ENCODE results near the gene MXRA8.

The MXRA8 gene

GRCh38 chr1:1335792-1336248 lies 22.5 kb downstream of the MXRA8 start:
- DNase-seq = no peak

DNA sequence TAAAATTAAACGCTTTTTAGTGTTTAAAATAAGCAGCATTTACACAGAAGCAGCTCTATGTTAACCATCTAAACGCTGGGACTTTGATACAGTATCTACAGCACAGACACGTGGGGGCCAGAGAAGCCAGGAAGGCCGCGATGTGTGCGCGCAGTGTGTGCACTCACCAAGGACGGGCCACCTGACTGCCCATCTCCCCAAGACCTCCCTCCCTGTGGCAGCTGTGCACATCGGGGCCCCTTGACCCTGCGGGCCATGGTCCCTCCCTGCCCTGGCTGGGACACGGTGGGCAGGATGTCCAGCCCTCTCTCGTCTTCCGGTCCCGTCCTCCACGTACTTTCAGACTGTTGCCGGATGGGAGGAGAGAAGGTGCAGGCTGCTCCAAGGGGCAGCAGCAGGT lies 23.1 kb downstream of the MXRA8 start:
- DNase-seq = no peak

DNA sequence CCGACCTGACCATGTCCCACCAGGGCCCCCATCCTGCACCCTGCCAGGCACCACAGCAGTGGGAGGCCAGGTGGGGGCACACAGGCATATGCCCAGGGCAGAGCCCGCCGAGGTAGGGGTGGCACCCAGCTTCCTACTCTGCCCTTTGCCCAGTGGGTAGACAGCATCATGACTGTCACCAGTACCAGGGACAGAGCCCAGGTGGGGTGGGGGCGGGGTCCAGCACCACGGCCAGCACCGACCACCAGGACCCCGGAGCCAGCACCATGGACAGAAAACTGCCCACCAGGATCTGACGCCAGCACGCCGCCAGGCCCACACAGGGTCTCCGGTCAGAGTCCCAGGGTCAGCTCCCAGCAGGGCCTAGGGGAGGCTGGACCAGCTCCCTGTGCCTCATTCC lies 23.5 kb downstream of the MXRA8 start:
- no peak for DNase-seq

DNA sequence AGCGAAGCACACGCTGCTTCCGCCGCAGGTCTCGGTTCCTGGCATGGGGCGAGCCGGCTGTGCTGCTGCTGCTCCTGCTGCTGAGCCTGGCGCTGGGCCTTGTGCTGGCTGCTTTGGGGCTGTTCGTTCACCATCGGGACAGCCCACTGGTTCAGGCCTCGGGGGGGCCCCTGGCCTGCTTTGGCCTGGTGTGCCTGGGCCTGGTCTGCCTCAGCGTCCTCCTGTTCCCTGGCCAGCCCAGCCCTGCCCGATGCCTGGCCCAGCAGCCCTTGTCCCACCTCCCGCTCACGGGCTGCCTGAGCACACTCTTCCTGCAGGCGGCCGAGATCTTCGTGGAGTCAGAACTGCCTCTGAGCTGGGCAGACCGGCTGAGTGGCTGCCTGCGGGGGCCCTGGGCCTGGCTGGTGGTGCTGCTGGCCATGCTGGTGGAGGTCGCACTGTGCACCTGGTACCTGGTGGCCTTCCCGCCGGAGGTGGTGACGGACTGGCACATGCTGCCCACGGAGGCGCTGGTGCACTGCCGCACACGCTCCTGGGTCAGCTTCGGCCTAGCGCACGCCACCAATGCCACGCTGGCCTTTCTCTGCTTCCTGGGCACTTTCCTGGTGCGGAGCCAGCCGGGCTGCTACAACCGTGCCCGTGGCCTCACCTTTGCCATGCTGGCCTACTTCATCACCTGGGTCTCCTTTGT lies 24.7 kb downstream of the MXRA8 start:
- DNase-seq = no peak

DNA sequence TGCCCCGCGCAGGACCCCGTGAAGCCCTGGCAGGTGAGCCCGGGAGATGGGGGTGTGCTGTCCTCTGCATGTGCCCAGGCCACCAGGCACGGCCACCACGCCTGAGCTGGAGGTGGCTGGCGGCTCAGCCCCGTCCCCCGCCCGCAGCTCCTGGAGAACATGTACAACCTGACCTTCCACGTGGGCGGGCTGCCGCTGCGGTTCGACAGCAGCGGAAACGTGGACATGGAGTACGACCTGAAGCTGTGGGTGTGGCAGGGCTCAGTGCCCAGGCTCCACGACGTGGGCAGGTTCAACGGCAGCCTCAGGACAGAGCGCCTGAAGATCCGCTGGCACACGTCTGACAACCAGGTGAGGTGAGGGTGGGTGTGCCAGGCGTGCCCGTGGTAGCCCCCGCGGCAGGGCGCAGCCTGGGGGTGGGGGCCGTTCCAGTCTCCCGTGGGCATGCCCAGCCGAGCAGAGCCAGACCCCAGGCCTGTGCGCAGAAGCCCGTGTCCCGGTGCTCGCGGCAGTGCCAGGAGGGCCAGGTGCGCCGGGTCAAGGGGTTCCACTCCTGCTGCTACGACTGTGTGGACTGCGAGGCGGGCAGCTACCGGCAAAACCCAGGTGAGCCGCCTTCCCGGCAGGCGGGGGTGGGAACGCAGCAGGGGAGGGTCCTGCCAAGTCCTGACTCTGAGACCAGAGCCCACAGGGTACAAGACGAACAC lies 25.4 kb downstream of the MXRA8 start:
- DNase-seq = no peak

DNA sequence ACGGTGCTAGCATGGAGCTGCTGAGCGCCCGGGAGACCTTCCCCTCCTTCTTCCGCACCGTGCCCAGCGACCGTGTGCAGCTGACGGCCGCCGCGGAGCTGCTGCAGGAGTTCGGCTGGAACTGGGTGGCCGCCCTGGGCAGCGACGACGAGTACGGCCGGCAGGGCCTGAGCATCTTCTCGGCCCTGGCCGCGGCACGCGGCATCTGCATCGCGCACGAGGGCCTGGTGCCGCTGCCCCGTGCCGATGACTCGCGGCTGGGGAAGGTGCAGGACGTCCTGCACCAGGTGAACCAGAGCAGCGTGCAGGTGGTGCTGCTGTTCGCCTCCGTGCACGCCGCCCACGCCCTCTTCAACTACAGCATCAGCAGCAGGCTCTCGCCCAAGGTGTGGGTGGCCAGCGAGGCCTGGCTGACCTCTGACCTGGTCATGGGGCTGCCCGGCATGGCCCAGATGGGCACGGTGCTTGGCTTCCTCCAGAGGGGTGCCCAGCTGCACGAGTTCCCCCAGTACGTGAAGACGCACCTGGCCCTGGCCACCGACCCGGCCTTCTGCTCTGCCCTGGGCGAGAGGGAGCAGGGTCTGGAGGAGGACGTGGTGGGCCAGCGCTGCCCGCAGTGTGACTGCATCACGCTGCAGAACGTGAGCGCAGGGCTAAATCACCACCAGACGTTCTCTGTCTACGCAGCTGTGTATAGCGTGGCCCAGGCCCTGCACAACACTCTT lies 26.2 kb downstream of the MXRA8 start:
- DNase-seq = no peak

- no peak for DNase-seq
These were observed 27.0 kb downstream of the MXRA8 start, which contains the start of gene TAS1R3 for GRCh38 chr1:1331068-1331965. Gene TAS1R3, plus strand, starts transcription at chr1:1331280. Its CDS starts 66 bp downstream, at chr1:1331346.

- no peak for DNase-seq
These were observed 27.8 kb downstream of the MXRA8 start for GRCh38 chr1:1330366-1331067.

GRCh38 chr1:1329304-1330210 lies 28.8 kb downstream of the MXRA8 start:
- no peak for DNase-seq

DNA sequence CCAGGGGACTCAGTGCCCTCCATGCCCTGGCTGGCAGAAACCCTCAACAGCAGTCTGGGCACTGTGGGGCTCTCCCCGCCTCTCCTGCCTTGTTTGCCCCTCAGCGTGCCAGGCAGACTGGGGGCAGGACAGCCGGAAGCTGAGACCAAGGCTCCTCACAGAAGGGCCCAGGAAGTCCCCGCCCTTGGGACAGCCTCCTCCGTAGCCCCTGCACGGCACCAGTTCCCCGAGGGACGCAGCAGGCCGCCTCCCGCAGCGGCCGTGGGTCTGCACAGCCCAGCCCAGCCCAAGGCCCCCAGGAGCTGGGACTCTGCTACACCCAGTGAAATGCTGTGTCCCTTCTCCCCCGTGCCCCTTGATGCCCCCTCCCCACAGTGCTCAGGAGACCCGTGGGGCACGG lies 30.1 kb downstream of the MXRA8 start:
- no peak for DNase-seq

- DNase-seq = no peak
These were observed 31.1 kb downstream of the MXRA8 start for GRCh38 chr1:1327291-1327690.

DNA sequence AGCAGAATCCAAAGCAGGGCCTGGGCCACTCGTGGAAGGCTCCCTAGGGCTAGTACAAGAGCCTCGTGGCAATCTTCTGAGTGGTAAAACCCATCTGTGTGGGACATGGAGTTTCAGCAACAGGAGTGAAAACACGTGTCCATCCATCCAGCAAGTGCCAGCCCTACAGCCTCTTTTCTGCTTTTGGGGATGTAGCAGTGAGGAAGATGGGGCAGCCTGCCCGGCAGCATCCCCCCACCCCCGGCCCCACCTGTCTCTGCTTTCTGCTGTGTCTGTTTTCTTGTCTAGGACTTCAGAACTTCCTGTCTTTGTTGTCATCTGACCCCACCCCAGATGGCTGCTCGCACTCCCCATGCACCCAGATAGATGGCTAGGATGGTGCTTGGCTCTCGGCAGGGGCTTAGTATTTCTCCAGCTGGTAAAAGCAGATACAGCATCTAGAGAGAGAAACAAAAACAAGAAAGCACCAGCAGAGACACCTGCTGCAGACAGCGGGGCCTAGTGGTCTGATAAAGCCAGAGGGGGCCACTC lies 32.2 kb downstream of the MXRA8 start:
- no peak for DNase-seq

- DNase-seq = no peak
These were observed 32.9 kb downstream of the MXRA8 start for GRCh38 chr1:1325288-1326074.

DNA sequence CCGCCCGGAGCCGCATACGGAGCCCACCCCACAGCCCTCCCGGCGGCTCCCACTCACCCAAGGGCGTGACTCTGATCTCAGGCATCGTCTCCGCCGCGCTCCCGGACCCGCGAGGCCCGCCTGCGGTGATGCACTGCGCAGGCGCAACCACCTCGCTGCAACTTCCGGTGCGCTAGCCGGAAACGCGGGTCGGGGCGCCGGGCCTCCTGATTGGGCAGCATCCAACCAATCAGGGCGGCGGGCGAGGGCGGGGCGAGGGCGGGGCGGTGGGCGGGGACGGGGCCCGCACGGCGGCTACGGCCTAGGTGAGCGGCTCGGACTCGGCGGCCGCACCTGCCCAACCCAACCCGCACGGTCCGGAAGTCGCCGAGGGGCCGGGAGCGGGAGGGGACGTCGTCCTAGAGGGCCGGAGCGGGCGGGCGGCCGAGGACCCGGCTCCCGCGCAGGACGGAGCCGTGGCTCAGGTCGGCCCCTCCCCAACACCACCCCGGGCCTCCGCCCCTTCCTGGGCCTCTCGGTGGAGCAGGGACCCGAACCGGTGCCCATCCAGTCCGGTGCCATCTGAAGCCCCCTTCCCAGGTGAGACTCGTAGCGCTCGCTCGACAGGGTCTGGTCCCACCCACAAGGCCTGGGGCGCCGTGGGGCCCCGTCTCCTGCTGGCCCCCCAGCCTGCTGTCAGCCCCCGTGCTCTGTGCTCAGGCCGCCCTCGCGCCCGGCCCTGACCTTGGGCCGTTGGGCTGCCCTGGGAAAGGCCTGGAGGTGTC lies 33.6 kb downstream of the MXRA8 start, which contains the start of the genes CPTP and INTS11:
Gene CPTP (plus strand): TSS at position 279 of the 764 bp plus-strand sequence. CDS start 2,109 bp downstream, outside the sequence.
Gene INTS11 (minus strand): TSS at position 137 of the 764 bp plus-strand sequence. CDS start 52 bp downstream, at position 85.
- peak; percentile 17 to 96 (median 84) for DNase-seq

- DNase-seq = no peak
These were observed 34.3 kb downstream of the MXRA8 start for GRCh38 chr1:1324084-1324523.

- DNase-seq = no peak
These were observed 35.4 kb downstream of the MXRA8 start for GRCh38 chr1:1322952-1323351.

DNA sequence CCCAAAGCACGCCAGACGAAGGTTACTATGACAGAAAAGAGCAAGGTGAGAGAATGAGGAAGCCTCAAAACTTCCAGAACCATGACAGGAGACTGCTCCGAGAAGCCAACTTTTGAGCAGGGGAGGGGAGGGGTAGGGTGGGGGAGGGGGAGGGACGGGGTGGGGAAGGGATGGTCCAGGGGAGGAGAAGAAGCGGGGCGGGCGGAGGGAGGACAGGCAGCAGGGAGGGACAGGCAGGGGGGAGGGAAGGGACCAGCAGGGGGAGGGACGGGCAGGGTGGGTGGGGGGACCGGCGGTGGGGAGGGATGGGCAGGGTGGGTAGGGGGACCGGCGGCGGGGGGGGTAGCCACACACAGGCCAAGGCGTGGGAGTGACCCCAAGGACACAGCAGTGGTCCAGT lies 35.9 kb downstream of the MXRA8 start:
- DNase-seq = no peak

DNA sequence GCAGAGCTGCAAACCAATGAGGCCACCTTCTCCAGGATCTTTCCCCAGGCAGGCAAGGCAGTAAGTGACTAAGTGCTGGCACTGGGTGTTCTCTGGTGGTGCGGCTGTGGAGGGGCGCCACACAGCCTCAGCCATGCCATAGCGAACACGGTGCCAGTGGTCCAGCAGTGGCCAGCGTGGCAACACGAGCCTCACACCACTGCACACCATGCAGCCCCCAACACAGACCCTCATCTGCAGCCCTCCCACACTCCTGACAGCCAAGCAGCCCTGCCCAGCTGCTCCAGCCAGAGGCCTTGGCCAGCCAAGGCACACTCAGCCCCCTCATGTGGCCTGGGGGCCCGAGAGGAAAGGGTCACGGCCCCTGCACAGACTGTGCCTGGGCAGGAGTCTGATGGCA lies 36.9 kb downstream of the MXRA8 start:
- no peak for DNase-seq
